WERI-Rb-1 (cell line): ENCODE measurements around the gene ZFAND6.
"Not testable (repeated sequence)": the region's sequence is repeated elsewhere in the genome, so short reads cannot be mapped to it uniquely, and the experiment has no call there.

Experiments
- DNase-seq: peaks from one replicate; pipeline ENCODE4 v3.0.0-alpha.2; 2020
- H3K27ac ChIP-seq: fragments of 250-450 bp; sonication (Bioruptor Pico); 2 replicates; pipeline ENCODE4 v1.5.1; 2020; ENCODE audit warnings: mild to moderate bottlenecking, moderate library complexity
- H3K27me3 ChIP-seq: fragments of 250-450 bp; sonication (Bioruptor Pico); 2 replicates; pipeline ENCODE4 v1.5.1; 2021; ENCODE audit warnings: mild to moderate bottlenecking, low read depth, moderate library complexity; ENCODE audit not compliant: insufficient read depth, severe bottlenecking
- H3K36me3 ChIP-seq: fragments of 250-450 bp; sonication (Bioruptor Pico); 2 replicates; pipeline ENCODE4 v1.5.1; 2020; ENCODE audit warnings: mild to moderate bottlenecking, moderate library complexity
- H3K4me3 ChIP-seq: 2 replicates; pipeline ENCODE4 v1.5.1; 2011; ENCODE audit warnings: low read depth, mild to moderate bottlenecking, control low read depth, low read length
- H3K9me3 ChIP-seq: fragments of 250-450 bp; sonication (Bioruptor Pico); 2 replicates; pipeline ENCODE4 v1.5.1; 2021; ENCODE audit warnings: mild to moderate bottlenecking, moderate library complexity; ENCODE audit not compliant: severe bottlenecking
- TF ChIP-seq, protein P1 (sequence below): IDR thresholded peaks from 2 replicates; pipeline ENCODE4 v1.5.1; 2011; ENCODE audit warnings: low read depth, mild to moderate bottlenecking, control low read depth, inconsistent platforms, low read length

ZFAND6 gene

DNA sequence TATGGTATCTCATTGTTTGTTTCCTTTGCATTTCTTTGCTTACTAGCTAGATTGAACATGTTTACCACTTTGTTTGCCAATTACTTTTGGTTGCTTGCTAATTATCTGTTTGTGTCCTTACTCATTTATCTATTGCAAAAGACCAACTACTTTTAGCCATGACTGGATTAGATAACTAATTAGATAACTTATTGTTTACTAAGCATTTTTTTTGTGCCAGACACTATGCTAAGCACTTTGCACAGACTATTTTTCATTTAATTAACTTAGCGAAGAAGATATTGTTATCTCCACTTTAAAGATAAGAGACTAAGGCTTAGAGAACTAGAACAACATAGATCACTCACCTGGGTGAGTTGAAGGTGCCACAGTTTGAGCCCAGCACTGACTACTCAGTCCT, 16.9 kb upstream of the ZFAND6 start:
- Histone ChIP-seq H3K36me3 (no peaks in the 10 kb centered on the region), H3K27me3 (no peaks in the 10 kb centered on the region)
- TF ChIP-seq, protein P1, sequence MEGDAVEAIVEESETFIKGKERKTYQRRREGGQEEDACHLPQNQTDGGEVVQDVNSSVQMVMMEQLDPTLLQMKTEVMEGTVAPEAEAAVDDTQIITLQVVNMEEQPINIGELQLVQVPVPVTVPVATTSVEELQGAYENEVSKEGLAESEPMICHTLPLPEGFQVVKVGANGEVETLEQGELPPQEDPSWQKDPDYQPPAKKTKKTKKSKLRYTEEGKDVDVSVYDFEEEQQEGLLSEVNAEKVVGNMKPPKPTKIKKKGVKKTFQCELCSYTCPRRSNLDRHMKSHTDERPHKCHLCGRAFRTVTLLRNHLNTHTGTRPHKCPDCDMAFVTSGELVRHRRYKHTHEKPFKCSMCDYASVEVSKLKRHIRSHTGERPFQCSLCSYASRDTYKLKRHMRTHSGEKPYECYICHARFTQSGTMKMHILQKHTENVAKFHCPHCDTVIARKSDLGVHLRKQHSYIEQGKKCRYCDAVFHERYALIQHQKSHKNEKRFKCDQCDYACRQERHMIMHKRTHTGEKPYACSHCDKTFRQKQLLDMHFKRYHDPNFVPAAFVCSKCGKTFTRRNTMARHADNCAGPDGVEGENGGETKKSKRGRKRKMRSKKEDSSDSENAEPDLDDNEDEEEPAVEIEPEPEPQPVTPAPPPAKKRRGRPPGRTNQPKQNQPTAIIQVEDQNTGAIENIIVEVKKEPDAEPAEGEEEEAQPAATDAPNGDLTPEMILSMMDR = no peak

DNA sequence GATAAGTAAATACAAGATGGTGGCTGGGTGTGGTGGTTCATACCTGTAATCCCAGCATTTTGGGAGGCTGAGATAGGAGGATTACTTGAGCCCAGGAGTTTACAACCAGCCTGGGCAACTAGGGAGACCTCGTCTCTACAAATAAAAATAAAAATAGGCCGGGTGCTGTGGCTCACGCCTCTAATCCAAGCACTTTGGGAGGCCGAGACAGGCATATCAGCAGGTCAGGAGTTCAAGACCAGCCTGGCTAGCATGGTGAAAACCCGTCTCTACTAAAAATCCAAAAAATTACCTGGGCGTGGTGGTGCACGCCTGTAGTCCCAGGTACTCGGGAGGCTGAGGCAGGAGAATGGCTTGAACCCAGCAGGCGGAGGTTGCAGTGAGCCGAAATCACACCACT, 14.3 kb upstream of the ZFAND6 start:
- not testable (repeated sequence) for DNase-seq, H3K4me3 ChIP-seq, H3K9me3 ChIP-seq, H3K27ac ChIP-seq, H3K27me3 ChIP-seq, H3K36me3 ChIP-seq

More for the DNA sequence above, 16.9 kb upstream of the ZFAND6 start:
- no peak for DNase-seq
- no peaks in the 10 kb centered on the region for H3K9me3 ChIP-seq
- no peak overlapping the region for H3K27ac ChIP-seq
- H3K4me3 ChIP-seq = no peak overlapping the region

DNA sequence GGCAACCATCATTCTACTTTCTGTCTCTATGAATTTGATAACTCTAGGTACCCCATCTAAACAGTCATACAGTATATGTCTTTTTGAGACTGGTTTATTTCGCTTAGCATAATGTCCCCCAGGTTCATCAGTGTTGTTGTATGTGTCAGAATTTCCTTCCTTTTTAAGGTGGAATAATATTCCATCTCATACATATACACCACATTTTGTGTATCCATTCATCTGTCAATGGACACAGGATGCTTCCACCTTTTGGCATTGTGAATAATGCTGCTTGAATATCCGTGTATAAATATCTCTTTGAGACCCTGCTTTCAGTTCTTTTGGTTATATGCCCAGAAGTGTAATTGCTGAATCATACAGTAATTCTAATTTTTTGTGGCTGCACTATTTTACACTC, 10.4 kb upstream of the ZFAND6 start:
- no peak overlapping the region for H3K4me3 ChIP-seq
- TF ChIP-seq, protein P1 = no peak
- DNase-seq = no peak
- H3K27me3 ChIP-seq = no peaks in the 10 kb centered on the region
- no peaks in the 10 kb centered on the region for H3K9me3 ChIP-seq
- H3K36me3 ChIP-seq = no peaks in the 10 kb centered on the region
- H3K27ac ChIP-seq = no peak overlapping the region

DNA sequence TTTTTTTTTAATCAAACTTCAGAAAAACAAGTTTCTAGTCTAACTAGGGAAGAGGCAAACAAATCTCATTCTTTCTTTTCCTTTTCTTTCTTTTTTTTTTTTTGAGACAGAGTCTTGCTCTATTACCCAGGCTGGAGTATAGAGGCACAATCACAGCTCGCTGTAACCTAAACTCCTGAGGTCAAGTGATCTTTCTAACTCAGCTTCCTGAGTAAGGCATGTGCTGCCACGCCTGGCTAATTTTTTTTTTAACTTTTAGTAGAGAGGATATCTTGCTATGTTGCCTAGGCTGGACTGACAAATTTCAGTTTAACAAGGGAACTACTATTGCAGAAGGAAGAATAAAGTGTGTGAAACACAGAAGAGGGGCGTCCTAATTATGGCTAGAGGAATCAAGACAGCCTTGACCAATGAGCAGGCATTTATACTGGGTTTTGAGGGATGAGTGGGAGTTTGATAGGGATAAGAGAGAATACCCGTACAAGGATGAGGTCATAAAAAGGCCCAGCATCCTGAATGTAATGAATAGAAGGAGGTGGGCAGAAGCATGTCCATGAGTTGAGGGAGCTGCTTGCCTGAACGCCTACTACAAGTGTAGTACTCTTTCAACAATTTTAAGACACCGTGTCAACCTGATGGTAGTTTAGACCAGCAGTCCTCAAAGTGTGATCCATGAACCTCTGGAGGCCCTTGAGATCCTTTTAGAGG, 6.7 kb upstream of the ZFAND6 start:
- TF ChIP-seq, protein P1 = no peak

DNA sequence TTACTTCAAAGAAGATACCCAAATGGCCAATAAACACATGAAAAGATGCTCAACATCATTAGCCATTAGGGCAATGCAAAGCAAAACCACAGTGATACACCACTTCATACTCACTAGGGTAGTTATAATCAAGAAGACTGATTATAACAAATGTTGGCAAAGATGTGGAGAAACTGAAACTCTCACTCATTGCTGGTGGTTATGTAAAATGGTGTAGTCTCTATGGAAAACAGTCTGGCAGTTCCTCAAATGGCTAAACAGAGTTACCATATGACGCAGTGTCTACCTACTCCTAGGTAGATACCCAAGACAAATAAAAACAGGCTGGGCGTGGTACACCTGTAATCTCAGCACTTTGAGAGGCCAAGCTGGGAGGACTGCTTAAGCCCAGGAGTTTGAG, 3.5 kb upstream of the ZFAND6 start:
- H3K27ac ChIP-seq = no peak overlapping the region
- no peaks in the 10 kb centered on the region for H3K27me3 ChIP-seq
- no peaks in the 10 kb centered on the region for H3K9me3 ChIP-seq
- H3K36me3 ChIP-seq = no peaks in the 10 kb centered on the region
- DNase-seq = no peak
- TF ChIP-seq, protein P1 = no peak
- no peak overlapping the region for H3K4me3 ChIP-seq

More for the DNA sequence above, 6.7 kb upstream of the ZFAND6 start:
- Histone ChIP-seq H3K27me3 (no peaks in the 10 kb centered on the region), H3K36me3 (no peaks in the 10 kb centered on the region), H3K9me3 (no peaks in the 10 kb centered on the region), H3K4me3 (no peak overlapping the region), H3K27ac (no peak overlapping the region)
- DNase-seq = no peak

DNA sequence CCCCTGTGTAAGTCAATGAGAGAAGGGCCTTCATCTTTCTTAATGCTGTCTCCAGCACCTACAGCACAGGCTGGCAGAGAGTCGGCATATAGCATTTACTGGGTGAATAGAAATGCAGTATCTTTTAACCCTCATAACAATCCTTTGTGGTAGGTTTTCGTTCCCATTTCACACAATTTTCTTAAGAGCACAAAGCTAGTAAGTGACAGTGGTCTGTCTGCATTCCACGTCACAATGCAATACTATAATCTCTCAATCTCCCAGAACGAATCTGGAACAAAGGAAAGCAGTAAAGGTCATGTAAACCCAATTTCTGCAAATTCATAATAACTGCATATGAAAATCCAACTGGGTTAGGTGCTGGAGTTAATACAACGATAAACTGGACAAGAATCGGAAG, 1.4 kb upstream of the ZFAND6 start:
- TF ChIP-seq, protein P1 = no peak
- H3K36me3 ChIP-seq = no peaks in the 10 kb centered on the region
- DNase-seq = no peak
- no peak overlapping the region for H3K27ac ChIP-seq
- H3K9me3 ChIP-seq = no peaks in the 10 kb centered on the region
- H3K27me3 ChIP-seq = no peaks in the 10 kb centered on the region
- H3K4me3 ChIP-seq = no peak overlapping the region
